KOPT-K1 (cell line): ENCODE data around the gene COQ5.

Experiments used
- H3K27ac ChIP-seq: fragments of 200-600 bp; sonication (generic); 2 replicates; pipeline ENCODE4 v1.5.1; 2016; ENCODE audit warnings: antibody characterized with exemption, mild to moderate bottlenecking, low read depth, low read length; ENCODE audit not compliant: poor library complexity, severe bottlenecking
- H3K36me3 ChIP-seq: fragments of 200-600 bp; sonication (generic); 2 replicates; pipeline ENCODE4 v1.5.1; 2017; ENCODE audit warnings: antibody characterized with exemption, mild to moderate bottlenecking, low read length, moderate library complexity; ENCODE audit not compliant: insufficient read depth
- H3K9me3 ChIP-seq: fragments of 200-600 bp; sonication (generic); 2 replicates; pipeline ENCODE4 v1.5.1; 2017; ENCODE audit warnings: antibody characterized with exemption, low read length, mild to moderate bottlenecking; ENCODE audit not compliant: insufficient read depth, poor library complexity, severe bottlenecking

Gene COQ5, protein sequence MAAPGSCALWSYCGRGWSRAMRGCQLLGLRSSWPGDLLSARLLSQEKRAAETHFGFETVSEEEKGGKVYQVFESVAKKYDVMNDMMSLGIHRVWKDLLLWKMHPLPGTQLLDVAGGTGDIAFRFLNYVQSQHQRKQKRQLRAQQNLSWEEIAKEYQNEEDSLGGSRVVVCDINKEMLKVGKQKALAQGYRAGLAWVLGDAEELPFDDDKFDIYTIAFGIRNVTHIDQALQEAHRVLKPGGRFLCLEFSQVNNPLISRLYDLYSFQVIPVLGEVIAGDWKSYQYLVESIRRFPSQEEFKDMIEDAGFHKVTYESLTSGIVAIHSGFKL

DNA sequence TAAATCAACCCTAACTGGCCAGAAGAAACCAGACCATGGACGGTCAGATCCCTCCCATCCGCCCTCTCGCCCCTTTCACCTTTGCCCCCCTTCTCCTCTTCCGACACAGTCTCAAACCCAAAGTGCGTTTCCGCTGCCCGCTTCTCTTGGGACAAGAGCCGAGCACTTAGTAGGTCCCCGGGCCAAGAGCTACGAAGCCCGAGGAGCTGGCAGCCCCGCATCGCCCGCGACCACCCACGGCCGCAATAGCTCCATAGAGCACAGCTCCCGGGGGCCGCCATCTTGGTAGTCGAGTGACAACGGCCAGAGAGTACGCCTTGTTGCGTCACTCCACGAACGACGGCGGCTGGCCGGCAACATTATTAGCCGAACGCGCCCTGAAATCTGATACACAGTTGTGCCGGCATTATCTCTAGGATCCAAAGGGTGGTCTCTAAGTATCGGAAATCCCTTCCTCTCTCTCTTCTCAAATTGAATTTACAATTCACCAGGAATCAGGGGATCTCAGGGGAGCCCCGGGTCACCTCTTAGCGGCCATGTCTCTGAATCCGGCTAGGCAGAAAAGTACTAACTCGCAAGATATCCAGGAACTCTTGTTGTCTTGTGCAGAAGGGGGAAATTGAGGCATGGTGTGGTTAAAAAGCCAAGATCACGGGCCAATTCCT lies at the start of gene COQ5:
COQ5 (minus strand) TSS at position 298 of the 665 bp plus-strand sequence; CDS start at position 281, 17 bp downstream.
- Histone ChIP-seq H3K36me3 (no peaks in the 10 kb centered on the region), H3K9me3 (no peaks in the 10 kb centered on the region), H3K27ac (peak within 1 kb of the TSS; percentile 86)

DNA sequence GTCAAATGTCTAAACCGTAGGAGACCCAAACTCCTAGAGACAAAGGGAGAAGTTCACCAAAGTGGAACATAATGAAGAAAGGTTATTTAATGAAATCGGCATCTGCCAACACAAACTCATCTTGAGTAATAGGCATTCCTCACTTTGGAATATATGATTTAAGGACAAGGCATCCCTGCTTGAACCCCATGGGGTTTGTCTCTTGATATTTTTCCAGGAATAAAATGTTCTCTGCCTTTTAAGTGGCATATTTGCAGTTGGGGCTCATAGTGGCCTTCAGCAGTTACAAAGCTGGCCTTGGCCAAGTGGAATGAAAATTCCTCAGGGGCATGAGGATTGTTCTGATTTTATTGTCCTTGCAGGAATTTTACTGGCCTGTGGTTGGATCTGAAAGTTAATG lies 45.1 kb upstream of the COQ5 start:
- H3K9me3 ChIP-seq, result no peaks in the 10 kb centered on the region
- H3K36me3 ChIP-seq, result peaks cover 100% of the 10 kb centered on the region
- no peak overlapping the region for H3K27ac ChIP-seq

DNA sequence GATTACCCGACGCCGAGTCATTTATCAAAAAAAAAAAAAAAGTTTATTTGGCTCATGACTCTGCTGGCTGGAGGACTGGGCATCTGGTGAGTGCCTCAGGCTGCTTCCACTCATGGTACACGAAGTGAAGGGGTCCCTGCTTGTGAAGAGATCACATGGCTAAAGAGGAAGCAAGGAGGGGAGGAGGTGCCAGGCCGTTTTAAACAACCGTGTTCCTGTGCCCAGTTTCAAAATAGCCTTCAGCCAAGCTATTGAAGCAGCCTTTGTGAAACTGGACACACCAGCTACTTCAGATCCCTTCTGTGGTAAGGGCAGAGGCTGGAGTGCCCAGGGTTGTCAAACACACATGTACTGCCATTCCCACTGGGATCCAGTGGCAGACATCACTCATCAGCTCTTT lies 44.6 kb upstream of the COQ5 start:
- Histone ChIP-seq H3K36me3 (peaks cover 100% of the 10 kb centered on the region), H3K9me3 (no peaks in the 10 kb centered on the region), H3K27ac (no peak overlapping the region)

DNA sequence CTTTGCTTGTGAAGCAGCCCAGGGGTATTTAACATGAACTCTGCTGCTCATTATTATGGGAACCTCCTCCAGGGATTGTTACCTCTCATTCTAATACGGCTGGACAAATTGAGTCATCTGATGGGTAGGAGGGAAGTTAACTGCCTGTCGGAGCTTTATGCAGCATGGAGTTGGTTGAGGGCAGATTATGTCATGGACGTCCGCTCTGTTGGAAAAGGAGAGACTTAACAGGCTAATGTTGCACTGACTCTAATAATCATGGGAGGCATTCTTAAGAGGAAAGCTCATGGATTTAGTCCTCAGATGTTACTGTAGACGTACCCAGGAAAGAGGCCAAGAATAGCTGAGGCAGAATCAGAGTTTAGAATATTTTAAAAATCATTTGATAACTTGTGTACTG lies 42.3 kb upstream of the COQ5 start:
- H3K27ac ChIP-seq, result no peak overlapping the region
- no peaks in the 10 kb centered on the region for H3K9me3 ChIP-seq
- peaks cover 99% of the 10 kb centered on the region for H3K36me3 ChIP-seq

DNA sequence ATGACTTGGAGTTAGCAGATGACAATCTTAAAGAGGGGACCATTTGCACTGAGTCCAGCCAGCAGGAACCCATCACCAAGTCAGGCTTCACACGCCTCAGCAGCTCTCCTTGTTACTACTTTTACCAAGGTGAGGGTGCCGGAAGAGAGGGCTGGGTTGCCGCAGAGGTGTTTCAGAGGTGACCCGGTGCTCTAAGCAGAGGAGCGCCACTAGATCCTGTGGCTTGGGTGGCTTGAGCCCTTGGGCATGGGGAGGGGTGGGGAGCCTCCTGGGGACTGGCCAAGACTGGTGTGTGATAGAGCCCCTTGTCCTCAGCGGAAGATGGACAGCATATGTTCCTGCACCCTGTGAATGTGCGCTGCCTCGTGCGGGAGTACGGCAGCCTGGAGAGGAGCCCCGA lies 34.5 kb upstream of the COQ5 start:
- H3K36me3 ChIP-seq, result peaks cover 98% of the 10 kb centered on the region
- no peak overlapping the region for H3K27ac ChIP-seq

DNA sequence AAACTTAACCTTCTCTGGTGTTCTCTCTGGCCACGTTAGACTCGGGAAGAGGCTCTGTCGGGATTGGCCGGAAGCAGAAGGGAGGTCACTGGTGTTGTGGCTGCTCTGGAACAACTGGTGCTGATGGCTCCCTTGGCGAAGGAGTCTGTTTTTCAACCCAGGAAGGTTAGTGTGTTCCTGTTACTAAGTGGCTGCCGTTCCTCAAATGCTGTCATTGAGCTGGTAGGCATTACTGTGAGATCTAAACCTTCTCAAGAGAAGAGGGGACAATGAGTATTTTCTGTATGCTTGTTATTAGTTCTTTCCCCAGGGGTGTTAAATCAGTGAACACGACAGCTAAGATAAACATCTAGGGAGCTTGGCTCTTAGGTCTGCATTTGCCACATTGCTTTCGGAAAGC lies 33.9 kb upstream of the COQ5 start:
- H3K36me3 ChIP-seq, result peaks cover 97% of the 10 kb centered on the region
- H3K9me3 ChIP-seq, result no peaks in the 10 kb centered on the region

More for the DNA sequence above, 34.5 kb upstream of the COQ5 start:
- no peaks in the 10 kb centered on the region for H3K9me3 ChIP-seq

DNA sequence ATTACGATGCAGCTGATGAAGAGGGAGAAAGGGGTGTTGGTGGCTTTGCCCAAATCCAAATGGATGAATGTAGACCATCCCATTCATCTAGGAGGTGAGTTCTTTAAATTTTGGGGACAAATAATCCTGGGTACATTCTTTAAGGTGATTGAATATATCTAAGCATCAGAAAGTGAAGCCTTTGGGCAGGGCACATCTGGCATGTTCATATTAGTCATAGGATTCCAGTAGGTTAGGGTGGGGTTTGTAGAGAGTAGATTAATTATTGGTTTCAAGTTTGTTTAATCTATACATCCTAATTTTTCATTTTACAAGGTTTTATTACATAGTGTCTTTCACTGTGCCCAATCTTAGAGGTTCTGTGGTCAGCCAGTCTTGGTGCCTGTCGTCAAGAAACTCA lies 28.6 kb upstream of the COQ5 start:
- Histone ChIP-seq H3K36me3 (peaks cover 97% of the 10 kb centered on the region), H3K27ac (no peak overlapping the region), H3K9me3 (no peaks in the 10 kb centered on the region)

More for the DNA sequence above, 33.9 kb upstream of the COQ5 start:
- H3K27ac ChIP-seq, result no peak overlapping the region

DNA sequence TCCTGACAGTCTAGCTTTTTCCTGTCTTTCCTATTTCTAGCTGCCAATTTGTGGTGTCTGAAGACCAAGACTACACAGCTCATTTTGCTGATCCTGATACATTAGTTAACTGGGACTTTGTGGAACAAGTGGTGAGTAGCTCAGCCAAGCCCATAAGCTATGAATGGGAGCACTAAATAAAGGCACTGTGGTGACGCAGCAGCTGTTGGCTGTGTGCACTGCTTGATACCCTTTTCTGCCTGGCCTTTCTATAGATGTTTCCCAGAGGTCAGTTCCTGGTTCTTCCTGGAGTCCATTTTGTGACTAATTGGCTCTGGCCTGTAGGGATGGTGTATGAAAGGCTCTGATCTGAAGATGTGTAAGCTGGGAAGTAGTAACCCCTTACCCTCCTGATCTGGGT lies 25.7 kb upstream of the COQ5 start:
- Histone ChIP-seq H3K36me3 (peaks cover 97% of the 10 kb centered on the region), H3K9me3 (no peaks in the 10 kb centered on the region), H3K27ac (no peak overlapping the region)

DNA sequence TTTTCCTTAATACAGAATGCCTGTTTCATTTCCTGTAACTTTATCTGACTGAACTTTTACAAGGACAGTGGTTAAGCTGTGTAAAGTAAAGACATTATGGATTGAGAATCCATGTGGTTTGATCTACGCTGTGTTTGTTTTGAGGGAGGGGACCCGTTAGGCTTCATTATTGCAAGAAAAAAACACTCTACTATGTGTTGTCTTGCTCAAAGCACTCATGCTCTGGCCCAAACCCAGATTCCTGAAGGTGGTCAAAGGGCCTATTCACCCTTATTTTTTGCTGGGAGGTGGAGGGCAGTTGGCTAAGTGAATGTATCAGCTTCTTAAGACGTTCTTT lies 17.1 kb upstream of the COQ5 start:
- H3K9me3 ChIP-seq, result no peaks in the 10 kb centered on the region
- H3K27ac ChIP-seq, result no peak overlapping the region
- peaks cover 96% of the 10 kb centered on the region for H3K36me3 ChIP-seq

DNA sequence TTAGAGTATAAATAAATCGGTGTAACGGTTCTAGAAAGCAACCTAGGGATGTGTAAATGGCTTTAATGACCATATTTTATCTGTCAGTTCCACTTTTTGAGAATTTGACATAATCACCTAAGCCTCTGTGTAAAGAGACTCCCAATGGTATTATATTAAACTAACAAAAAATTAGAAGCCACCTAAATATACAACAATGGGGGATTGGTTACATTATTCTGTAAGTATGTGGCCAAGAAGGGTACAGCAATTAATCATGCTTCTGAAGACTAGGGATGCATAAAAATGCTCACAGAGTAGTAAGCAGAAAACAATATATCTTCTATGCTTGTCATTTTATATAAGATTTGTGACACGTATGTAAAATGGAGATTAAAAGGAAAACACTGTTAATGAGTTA lies 15.7 kb upstream of the COQ5 start:
- peaks cover 96% of the 10 kb centered on the region for H3K36me3 ChIP-seq
- no peak overlapping the region for H3K27ac ChIP-seq
- no peaks in the 10 kb centered on the region for H3K9me3 ChIP-seq

DNA sequence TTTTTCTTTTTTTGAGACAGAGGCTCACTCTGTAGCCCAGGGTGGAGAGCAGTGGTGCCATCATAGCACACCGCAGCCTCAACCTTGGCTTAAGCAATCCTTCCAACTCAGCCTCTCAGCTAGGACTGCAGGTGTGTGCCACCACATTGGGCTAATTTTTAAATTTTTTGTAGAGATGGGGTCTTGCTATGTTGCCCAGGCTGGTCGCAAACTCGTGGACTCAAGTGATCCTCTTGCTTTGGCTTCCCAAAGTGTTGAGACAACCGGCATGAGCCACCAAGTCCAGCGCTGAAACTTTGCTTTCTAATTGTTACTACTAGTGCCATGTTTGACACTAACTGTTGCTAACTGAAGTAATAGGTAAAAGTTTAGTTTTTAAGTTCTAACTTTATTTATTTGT lies 13.2 kb upstream of the COQ5 start:
- Histone ChIP-seq H3K9me3 (no peaks in the 10 kb centered on the region), H3K27ac (no peak overlapping the region), H3K36me3 (peaks cover 96% of the 10 kb centered on the region)

DNA sequence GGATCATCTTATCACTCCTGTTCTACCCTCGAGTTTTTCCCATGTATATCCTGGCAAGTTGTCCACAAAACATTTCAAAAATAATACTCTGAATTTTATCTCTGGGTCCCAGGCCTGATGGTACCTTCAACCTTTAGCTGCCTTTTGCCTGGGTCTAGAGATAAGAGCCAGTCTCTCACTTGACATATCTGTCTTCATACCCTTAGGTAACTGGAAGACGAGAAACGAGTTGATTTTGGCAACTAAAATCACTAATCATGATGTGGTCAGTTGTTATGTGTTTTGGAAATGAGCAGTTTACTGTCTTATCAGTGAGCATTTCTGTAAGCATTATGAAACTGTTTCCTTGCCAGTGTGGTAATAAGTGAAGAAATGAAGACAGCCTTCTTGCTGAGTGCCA lies 11.5 kb upstream of the COQ5 start:
- Histone ChIP-seq H3K9me3 (no peaks in the 10 kb centered on the region), H3K27ac (no peak overlapping the region), H3K36me3 (peaks cover 94% of the 10 kb centered on the region)

DNA sequence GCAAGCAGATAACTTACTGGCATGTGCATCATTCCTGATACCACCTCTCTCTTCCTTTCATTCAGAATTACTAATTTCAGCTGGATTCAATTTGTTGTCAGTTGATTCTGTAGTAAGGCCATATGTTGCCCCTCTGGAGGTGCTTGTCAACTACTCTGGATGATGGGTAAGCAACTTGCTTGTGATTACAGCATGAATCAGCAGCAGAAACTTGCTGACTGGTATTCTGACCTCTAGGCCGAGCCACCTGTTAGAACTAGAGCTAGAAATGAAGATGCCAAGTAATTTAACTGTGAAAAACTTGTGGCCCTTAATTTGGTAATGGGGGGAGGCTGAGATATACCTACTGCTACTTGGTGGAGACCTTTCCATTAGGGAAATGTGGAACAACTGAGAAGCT lies 10.3 kb upstream of the COQ5 start:
- H3K9me3 ChIP-seq, result no peaks in the 10 kb centered on the region
- H3K27ac ChIP-seq, result no peak overlapping the region
- H3K36me3 ChIP-seq, result peaks cover 86% of the 10 kb centered on the region

DNA sequence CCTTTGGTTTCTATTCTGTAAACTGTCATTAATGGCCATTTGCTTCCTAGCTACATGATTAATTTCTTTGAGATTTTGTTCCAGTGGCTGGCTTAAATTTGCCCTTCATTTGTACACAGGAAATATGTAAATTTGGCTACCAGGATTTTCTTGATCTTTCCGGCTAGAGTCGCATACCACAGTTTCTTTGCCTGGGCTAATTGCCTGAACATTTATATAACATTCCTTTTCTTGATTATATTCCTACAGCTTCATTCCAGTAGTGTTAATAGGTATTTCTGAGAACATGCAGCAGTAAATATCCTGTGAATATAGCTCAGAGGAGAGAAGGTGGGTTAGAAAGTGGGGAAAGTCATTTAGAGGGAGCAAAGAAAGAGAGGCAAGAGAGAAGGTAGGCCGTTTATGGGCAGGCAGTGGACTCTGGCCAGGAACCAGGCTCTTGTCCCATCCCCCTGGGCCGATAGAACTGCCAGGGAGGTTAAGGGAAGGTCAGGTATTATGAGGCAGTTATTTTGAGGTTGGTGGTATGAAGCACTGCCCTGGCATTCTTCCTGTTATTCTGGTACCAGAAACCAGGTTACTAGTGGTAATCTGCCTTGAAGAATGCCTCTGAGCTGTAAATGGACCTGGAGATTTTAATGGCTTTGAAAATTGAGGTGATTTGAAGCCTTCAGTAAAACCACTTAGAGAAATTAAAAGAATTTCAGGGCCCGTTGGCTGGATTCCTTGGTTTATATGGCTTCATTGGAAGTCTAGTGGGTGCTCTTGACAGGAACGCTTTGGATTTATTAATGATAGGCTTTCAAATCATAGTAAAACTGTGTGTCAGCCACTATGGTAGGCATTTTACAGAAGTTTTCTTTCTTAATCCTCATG lies 9.6 kb upstream of the COQ5 start:
- H3K27ac ChIP-seq, result peak overlapping the region; percentile 3
- no peaks in the 10 kb centered on the region for H3K9me3 ChIP-seq
- H3K36me3 ChIP-seq, result peaks cover 78% of the 10 kb centered on the region

DNA sequence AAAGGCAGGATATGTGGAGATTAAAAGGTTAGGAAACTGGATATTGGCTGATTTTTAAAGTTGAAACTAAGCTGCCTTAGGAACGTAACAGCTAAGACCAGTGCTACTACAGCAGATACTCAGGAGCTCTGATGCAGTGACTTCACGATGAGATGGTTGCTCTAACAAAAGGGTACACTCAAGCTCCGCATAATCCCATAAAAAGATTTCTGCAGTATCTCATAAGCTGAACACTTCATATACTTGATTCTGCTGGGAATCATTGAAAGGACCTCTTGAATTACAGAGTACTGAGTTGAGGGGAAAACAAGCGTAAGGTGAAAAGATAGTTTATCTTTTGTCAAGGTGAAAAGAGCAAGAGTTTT lies 8.9 kb upstream of the COQ5 start:
- Histone ChIP-seq H3K9me3 (no peaks in the 10 kb centered on the region), H3K27ac (no peak overlapping the region), H3K36me3 (peaks cover 71% of the 10 kb centered on the region)
